NCI-H2227 (cell line): ENCODE measurements around the gene TFPI2.
A peak's percentile ranks its signal among the peaks of the same experiment; 100 is the strongest.
"Not testable (repeated sequence)": the region's sequence is repeated elsewhere in the genome, so short reads cannot be mapped to it uniquely, and the experiment has no call there.

Experiments
- DNase-seq: peaks from one replicate; lab custom pipeline; 2025; ENCODE audit not compliant: unreplicated experiment; lab: John Stamatoyannopoulos, UW

TFPI2 gene

GRCh38 chr7:93890464-93891068 is at the start of gene TFPI2:
Gene TFPI2 (minus strand): TSS chr7:93890753. CDS start chr7:93890678, 75 bp downstream.
- DNase-seq, result peak; percentile 49

GRCh38 chr7:93938293-93938692 is 47.7 kb upstream of the TFPI2 start:
- no peak for DNase-seq

- no peak for DNase-seq
Observed at GRCh38 chr7:93937818-93938217, 47.3 kb upstream of the TFPI2 start.

GRCh38 chr7:93935102-93935501 is 44.5 kb upstream of the TFPI2 start:
- DNase-seq, result no peak

GRCh38 chr7:93933156-93933555 is 42.6 kb upstream of the TFPI2 start:
- DNase-seq, result no peak

- DNase-seq, result no peak
Observed at GRCh38 chr7:93931655-93932054, 41.1 kb upstream of the TFPI2 start.

GRCh38 chr7:93927585-93927984 is 37.0 kb upstream of the TFPI2 start:
- no peak for DNase-seq

GRCh38 chr7:93926800-93927199 is 36.2 kb upstream of the TFPI2 start:
- no peak for DNase-seq

GRCh38 chr7:93923942-93924341 is 33.4 kb upstream of the TFPI2 start:
- no peak for DNase-seq

GRCh38 chr7:93923296-93923695 is 32.7 kb upstream of the TFPI2 start:
- DNase-seq, result no peak

GRCh38 chr7:93921607-93922566 is 31.3 kb upstream of the TFPI2 start, which contains the start of gene GNG11:
Gene GNG11 (plus strand): TSS chr7:93921735. CDS start chr7:93922138, 403 bp downstream.
- peak; percentile 79 for DNase-seq

GRCh38 chr7:93921186-93921585 is 30.6 kb upstream of the TFPI2 start:
- DNase-seq, result no peak

- no peak for DNase-seq
Observed at GRCh38 chr7:93920496-93921182, 30.1 kb upstream of the TFPI2 start.

- DNase-seq, result not testable (repeated sequence)
Observed at GRCh38 chr7:93916315-93916714, 25.8 kb upstream of the TFPI2 start.

- not testable (repeated sequence) for DNase-seq
Observed at GRCh38 chr7:93915888-93916287, 25.3 kb upstream of the TFPI2 start.

GRCh38 chr7:93915206-93915842 is 24.8 kb upstream of the TFPI2 start:
- DNase-seq, result not testable (repeated sequence)

GRCh38 chr7:93914581-93915066 is 24.1 kb upstream of the TFPI2 start:
- no peak for DNase-seq

- no peak for DNase-seq
Observed at GRCh38 chr7:93913197-93913596, 22.6 kb upstream of the TFPI2 start.

- DNase-seq, result not testable (repeated sequence)
Observed at GRCh38 chr7:93911661-93912060, 21.1 kb upstream of the TFPI2 start.

GRCh38 chr7:93911242-93911641 is 20.7 kb upstream of the TFPI2 start:
- not testable (repeated sequence) for DNase-seq
